ENCODE results near the gene GSG1.

GSG1 gene

GRCh38 chr12:13103391-13104033 is at the start of gene GSG1:
TSS of gene GSG1 (minus strand) at chr12:13103667. CDS start at chr12:13103512, 155 bp downstream.
- DNase-seq (ENCODE audit: low read depth in 1 of 2, low spot score in 1 of 2): no peak

- no peak for DNase-seq (ENCODE audit: low read depth in 1 of 2, low spot score in 1 of 2)
These were observed 49.7 kb upstream of the GSG1 start for GRCh38 chr12:13153180-13153579.

- DNase-seq (ENCODE audit: low read depth in 1 of 2, low spot score in 1 of 2): no peak
These were observed 49.3 kb upstream of the GSG1 start for GRCh38 chr12:13152756-13153155.

DNA sequence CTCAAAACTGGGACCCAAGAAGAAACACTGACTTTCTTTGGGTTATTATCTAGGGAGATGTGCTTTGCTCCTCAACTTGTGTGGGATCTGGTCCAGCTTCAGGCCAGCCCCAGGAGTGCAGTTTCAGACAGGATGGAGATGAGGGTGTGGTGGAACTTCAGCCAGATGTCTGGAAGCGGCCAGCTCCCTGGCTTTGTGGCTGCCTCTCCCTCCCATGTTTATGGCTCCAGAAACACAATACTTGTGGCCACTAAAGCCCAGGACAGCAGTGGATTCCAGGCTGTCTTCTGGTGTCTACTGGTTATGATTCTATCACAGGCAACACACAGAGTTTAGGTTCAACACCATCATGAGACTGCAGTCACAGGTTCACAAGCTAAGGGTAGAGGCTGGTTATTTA is 48.8 kb upstream of the GSG1 start:
- no peak for DNase-seq (ENCODE audit: low read depth in 1 of 2, low spot score in 1 of 2)

GRCh38 chr12:13149411-13149810 is 45.9 kb upstream of the GSG1 start:
- no peak for DNase-seq (ENCODE audit: low read depth in 1 of 2, low spot score in 1 of 2)

DNA sequence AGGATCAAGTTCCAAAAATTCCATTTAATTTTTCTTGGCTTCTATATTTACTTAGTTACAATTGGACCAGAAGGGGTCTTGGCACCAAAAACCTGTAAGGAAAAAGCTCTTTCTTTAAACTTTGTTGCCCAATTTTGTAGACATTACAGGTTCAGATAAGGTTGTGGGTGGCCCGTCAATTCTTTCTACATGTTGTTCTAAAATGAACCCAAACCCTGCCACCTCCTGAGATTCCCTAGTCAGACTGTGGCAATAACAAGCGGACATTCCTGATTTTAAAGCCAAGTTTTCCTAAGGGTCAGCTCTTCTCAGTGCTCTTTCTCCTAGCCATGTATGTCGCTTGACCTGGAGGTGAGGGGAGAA is 45.0 kb upstream of the GSG1 start:
- no peak for DNase-seq (ENCODE audit: low read depth in 1 of 2, low spot score in 1 of 2)

- no peak for DNase-seq (ENCODE audit: low read depth in 1 of 2, low spot score in 1 of 2)
These were observed 44.4 kb upstream of the GSG1 start for GRCh38 chr12:13147688-13148484.

GRCh38 chr12:13146336-13146938 is 43.0 kb upstream of the GSG1 start:
- DNase-seq (ENCODE audit: low read depth in 1 of 2, low spot score in 1 of 2): no peak

DNA sequence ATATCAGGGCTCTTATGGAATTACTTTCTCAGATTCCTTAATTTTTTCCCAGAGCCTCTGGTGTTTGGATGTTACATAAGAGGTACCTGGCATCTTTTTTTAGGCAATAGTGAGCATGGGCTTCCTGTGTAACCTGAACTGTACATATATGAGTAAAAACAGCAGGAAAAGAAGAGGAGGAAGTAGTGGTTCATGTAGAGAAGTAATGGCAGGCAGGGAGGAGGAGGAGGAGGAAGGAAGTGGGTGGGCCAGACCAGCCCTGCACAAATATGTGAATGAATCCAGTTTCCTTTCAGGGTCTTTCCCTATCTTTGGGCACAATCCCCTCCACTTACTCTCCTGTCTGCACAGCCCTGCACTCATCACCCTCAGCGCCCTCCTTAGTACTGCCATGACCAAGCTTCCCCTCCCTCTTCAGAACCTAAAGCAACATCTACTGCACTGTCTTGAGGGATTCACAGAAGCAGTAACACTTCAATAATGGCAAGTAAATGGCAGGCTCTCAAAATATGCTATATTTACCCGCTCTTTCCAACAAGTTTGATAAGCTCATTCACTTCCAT is 40.9 kb upstream of the GSG1 start:
- no peak for DNase-seq (ENCODE audit: low read depth in 1 of 2, low spot score in 1 of 2)

GRCh38 chr12:13142747-13143146 is 39.3 kb upstream of the GSG1 start:
- DNase-seq (ENCODE audit: low read depth in 1 of 2, low spot score in 1 of 2): no peak

DNA sequence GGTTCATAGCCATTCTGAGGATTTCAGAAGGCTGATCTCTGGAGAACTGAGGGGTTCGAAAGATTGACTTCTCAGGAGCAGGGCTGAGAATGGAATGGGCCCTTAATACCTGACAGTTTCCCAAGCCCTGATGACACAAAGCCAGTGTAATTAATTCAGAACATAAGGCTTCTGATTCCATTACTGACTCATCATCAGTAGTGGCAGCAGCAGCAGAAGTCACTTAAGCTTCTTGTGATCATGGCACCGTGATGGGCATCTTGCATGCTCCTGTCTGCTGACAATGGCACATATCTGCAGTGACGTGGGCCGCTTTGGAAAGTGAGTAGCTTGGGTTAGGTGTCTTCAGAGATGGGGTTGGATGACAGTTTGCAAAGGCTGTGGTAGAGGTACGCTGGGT is 38.2 kb upstream of the GSG1 start:
- no peak for DNase-seq (ENCODE audit: low read depth in 1 of 2, low spot score in 1 of 2)

- no peak for DNase-seq (ENCODE audit: low read depth in 1 of 2, low spot score in 1 of 2)
These were observed 32.1 kb upstream of the GSG1 start for GRCh38 chr12:13135371-13136178.

DNA sequence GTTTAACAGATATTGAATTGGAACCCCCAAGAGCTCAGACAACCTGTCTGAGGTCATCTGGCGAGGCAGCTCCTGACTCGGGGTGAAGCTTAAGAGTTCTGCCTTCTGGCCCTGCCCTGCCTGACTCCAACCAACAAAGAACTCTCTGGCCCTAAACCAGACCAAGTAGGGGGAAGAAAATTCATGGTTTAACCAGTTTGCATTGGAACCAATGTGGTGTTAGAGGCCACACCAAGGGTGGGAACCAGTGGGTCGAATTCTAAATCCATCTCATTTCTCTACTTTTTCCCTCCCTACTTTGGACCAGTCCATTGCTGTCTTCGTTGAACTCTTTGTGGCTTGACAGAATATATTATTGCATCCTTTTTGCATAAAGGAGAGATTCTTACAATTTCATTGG is 30.4 kb upstream of the GSG1 start:
- DNase-seq (ENCODE audit: low read depth in 1 of 2, low spot score in 1 of 2): no peak

GRCh38 chr12:13130981-13131380 is 27.5 kb upstream of the GSG1 start:
- no peak for DNase-seq (ENCODE audit: low read depth in 1 of 2, low spot score in 1 of 2)

DNA sequence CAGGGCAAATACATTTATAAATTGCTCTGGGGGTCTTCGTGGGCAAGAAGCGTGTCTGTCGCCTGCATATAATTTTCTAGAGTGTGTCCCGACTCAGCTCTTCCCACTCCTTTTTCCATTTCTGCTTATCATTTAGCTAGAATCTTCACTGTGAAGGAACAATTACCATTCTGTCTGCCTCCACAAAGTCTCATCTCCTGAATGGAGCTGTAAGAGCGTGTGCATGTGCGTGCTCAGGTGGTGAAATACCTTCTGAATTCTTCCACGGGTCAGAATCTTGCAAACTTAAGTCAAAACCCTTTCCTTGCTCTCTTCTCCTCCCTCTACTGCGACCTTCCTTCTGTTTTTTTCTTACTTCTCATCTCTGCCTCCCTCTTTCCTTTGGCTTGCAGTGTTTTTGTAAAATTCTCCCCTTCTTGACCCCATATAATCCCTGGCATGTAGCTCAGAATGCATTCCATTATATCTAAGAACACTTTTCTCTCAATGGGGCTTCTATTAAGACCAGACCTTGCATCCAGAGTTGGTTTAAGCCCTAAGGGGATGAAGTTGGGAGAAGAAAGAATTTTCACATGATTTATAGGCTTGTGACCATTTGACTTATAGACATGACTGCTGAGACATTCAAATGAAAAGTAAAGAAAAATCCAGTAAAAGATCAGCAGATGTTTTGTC is 25.0 kb upstream of the GSG1 start:
- no peak for DNase-seq (ENCODE audit: low read depth in 1 of 2, low spot score in 1 of 2)

- DNase-seq (ENCODE audit: low read depth in 1 of 2, low spot score in 1 of 2): no peak
These were observed 24.0 kb upstream of the GSG1 start for GRCh38 chr12:13127444-13127843.

GRCh38 chr12:13126494-13126893 is 23.0 kb upstream of the GSG1 start:
- DNase-seq (ENCODE audit: low read depth in 1 of 2, low spot score in 1 of 2): no peak

DNA sequence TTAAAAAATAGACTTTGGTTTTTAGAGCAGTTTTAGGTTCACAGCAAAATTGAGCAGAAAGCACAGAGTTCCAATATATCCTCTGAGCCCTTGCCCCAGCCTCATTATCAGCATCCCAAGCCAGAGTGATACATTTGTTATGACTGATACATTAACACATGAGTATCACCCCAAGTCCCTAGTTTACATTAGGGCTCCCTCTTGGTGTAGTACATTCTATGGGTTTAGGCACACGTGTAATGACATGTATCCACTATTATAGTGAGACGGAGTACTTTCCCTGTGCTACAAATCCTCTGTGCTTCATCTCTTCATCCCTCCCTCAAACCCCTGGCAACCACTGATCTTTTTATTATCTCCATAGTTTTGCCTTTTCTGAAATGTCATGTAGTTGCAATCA is 22.5 kb upstream of the GSG1 start:
- no peak for DNase-seq (ENCODE audit: low read depth in 1 of 2, low spot score in 1 of 2)

- no peak for DNase-seq (ENCODE audit: low read depth in 1 of 2, low spot score in 1 of 2)
These were observed 21.4 kb upstream of the GSG1 start for GRCh38 chr12:13124656-13125505.

GRCh38 chr12:13121568-13121967 is 18.1 kb upstream of the GSG1 start:
- no peak for DNase-seq (ENCODE audit: low read depth in 1 of 2, low spot score in 1 of 2)

All from activated CD4-positive, alpha-beta T cell treated with anti-CD3 and anti-CD28 coated beads, Interleukin-2, amount 50 U/mL, for 24 hours (primary cell).